ENCODE measurements around the gene CDCP1.

GRCh38 chr3:45041666-45042065 lies 104.5 kb downstream of the CDCP1 start:
- no peak for TF ChIP-seq POLR2A (IDR thresholded peaks at IDR 0.05)
- no peak for TF ChIP-seq CTCF (IDR thresholded peaks at IDR 0.05)
